Lower leg skin (tissue), 4 donors: ENCODE results near the gene IL1R2. TPM values are rescaled to one million over a fixed set of nuclear protein-coding genes. Genes with fewer than 3 reads are reported as not detected.

Experiments used
- DNase-seq, 2 donors: peaks; one replicate each; pipeline ENCODE4 v3.0.0-alpha.2; 2019; ENCODE audit warnings: low spot score in 2 of 2
- H3K4me3 ChIP-seq: fragments of 200-600 bp; sonication (generic); 2 replicates; pipeline ENCODE4 v1.5.1; 2017; ENCODE audit warnings: mild to moderate bottlenecking, low read depth; ENCODE audit not compliant: poor library complexity, severe bottlenecking
- POLR2A ChIP-seq, 2 donors: fragments of 450-650 bp; IDR thresholded peaks; one replicate each; pipeline ENCODE4 v1.6.1; 2016 to 2017; ENCODE audit warnings: antibody characterized with exemption in 2 of 2, mild to moderate bottlenecking in 1 of 2, moderate library complexity in 1 of 2
- WGBS, 2 donors: methylation state at CpG; one replicate each; pipeline ENCODE4 v1.1.5; 2018; 5-methylcytosine and 5-hydroxymethylcytosine counted together
- intact Hi-C: fragments of 100-400 bp; cut with DNase I; formaldehyde crosslinking; loops from one replicate; pipeline ENCODE4 v1.15.0; 2023; ENCODE audit warnings: low total_unique reads
- total RNA-seq, 4 donors: library from RNA; depleted of rRNA; stranded (reverse); fragments of >200 nt; gene quantifications; one replicate each; pipeline ENCODE4 v1.1.0, GENCODE V29; 2016
- TF ChIP-seq, protein P1 (sequence below), 3 donors: fragments of 450-650 bp; IDR thresholded peaks; one replicate each; pipeline ENCODE4 v1.5.1; 2016; ENCODE audit warnings: antibody characterized with exemption in 3 of 3, mild to moderate bottlenecking in 3 of 3, moderate library complexity in 2 of 3

The IL1R2 gene
- total RNA-seq, 4 donors from 2014 or later = 58.4 to 106 (median 68.7) TPM

DNA sequence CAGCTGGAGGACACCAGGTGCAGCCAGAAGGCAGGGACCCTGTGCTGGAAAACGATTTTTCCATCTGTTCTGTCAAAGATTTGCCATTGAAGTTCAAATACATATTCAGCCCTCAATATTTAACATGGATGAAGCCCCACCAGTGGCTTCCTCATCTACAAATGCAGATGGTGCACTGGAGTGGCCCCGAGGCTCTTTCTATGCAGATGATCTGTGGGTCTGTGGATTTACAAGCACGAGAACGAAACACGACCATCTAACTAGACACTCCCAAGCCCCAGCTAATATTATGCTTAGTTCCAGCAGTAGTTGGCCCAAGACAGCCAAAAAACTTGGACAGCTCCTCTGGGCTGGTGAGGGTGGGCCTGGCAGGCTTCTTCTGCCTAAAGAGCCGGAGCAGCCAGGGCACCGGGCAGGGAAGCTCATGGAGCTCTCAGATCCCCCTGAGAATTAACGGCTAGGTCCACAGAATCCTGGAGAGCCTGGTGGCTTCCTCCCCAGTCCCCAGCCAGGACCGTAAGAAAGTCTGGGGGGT, 9.2 kb upstream of the IL1R2 start:
- intact Hi-C loops = no loop called here
- no peak for DNase-seq
- TF ChIP-seq, protein P1, sequence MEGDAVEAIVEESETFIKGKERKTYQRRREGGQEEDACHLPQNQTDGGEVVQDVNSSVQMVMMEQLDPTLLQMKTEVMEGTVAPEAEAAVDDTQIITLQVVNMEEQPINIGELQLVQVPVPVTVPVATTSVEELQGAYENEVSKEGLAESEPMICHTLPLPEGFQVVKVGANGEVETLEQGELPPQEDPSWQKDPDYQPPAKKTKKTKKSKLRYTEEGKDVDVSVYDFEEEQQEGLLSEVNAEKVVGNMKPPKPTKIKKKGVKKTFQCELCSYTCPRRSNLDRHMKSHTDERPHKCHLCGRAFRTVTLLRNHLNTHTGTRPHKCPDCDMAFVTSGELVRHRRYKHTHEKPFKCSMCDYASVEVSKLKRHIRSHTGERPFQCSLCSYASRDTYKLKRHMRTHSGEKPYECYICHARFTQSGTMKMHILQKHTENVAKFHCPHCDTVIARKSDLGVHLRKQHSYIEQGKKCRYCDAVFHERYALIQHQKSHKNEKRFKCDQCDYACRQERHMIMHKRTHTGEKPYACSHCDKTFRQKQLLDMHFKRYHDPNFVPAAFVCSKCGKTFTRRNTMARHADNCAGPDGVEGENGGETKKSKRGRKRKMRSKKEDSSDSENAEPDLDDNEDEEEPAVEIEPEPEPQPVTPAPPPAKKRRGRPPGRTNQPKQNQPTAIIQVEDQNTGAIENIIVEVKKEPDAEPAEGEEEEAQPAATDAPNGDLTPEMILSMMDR (IDR thresholded peaks at IDR 0.05) = no peak
- no peak for TF ChIP-seq POLR2A (IDR thresholded peaks at IDR 0.05)
- H3K4me3 ChIP-seq = no peak overlapping the region
- 68 to 73% methylated on average over 9 of the region's 9 CpGs for WGBS, 2 donors

DNA sequence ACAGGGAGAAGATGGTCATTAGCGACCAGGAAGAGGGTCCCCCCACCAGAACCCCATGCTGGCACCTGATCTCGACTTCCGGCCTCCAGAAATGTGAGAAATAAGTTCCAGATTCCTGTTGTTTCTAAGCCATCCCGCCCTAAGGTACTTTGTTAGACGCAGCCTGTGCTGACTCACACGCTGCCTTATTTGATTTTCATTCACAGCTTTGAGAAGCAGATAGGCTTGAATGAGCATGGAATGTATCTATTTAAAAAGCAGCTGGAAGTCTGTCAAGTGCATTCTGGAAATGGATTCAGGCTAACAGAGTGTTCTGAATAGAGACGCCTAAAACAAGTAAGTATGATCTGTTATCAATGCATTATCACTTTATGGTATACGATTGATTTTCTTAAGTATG, 8.3 kb upstream of the IL1R2 start:
- 39 to 50% methylated on average over 8 of the region's 8 CpGs for WGBS, 2 donors
- no peak for DNase-seq
- intact Hi-C loops = no loop called here
- no peak overlapping the region for H3K4me3 ChIP-seq
- TF ChIP-seq, protein P1 (IDR thresholded peaks at IDR 0.05) = no peak
- TF ChIP-seq POLR2A (IDR thresholded peaks at IDR 0.05) = no peak

DNA sequence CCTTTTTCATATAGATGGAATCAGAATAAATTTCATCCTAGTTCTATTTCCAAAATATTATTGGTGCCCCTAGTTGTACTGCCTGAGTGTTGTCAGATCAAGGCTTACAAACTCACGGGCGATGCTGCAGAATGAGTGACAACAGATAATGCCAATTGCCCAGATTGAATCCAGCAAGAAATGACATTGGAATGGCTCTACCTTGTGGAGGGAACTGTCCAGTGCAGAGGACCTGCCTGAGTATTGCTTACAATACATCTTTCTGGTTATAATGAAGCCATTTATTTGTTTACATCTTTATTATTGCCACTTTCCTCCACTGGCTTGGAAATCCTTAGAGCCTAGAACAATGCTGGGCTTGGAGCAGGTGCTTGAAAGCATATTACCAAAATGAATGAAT, 7.8 kb upstream of the IL1R2 start:
- no peak overlapping the region for H3K4me3 ChIP-seq
- intact Hi-C loops = no loop called here
- no peak for TF ChIP-seq POLR2A (IDR thresholded peaks at IDR 0.05)
- TF ChIP-seq, protein P1 (IDR thresholded peaks at IDR 0.05) = no peak
- no peak for DNase-seq
- WGBS, 2 donors = 47 to 51% methylated on average over 2 of the region's 2 CpGs

DNA sequence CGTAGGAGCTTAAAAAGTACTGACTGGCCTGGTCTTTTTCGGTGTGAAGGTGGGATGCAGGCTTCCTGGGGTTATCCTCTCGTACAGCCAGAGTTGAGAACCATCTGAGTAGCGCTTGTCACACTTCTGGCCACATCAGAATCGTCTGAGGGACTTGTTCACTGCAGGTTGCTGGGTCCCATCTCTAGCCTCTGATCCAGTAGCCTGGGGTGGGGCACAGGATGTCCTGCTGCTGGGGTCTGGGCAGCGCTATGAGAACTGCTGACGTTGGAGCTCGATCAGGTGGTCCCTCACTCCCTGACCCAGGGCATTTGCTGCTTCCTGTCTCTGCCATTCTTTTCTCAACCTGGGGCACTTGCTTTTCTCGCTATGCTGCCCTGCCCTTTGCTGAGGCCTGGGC, 7.1 kb upstream of the IL1R2 start:
- no peak for DNase-seq
- no peak overlapping the region for H3K4me3 ChIP-seq
- 91 to 92% methylated on average over 9 of the region's 9 CpGs for WGBS, 2 donors
- TF ChIP-seq, protein P1 (IDR thresholded peaks at IDR 0.05) = no peak
- no peak for TF ChIP-seq POLR2A (IDR thresholded peaks at IDR 0.05)
- intact Hi-C loops = no loop called here

DNA sequence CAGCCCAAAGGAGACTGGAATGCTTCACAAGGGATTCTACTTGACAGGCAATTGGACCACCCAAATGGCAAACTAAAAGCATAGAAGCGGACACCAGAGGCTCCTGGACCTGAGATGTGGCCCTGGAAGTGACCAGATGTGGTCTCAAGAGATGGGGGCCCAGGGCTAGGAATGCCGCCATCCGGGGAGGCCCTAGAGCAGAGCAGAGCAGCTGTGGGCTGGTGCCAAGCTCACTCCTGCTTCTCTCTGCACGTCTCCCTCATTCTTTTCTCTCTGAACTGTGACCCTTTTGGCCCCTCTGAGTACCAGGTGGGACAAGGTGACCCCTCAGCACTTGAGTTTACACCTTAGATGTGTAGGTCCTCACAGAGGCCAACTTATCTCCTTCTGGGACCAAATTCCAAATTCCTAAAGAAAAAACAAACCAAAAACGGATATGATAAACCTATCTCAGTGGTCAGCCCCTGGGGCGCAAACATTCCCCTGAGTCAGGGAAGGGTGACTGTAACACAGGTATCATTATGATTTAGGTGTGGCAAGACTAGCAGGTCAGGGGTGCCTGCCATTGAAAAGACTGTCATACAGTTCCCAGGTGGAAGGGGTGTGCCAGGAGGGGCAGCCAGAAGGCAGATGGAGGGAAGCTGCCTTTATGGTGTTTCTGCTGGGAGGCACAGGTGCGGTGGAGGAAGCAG, 6.5 kb upstream of the IL1R2 start:
- H3K4me3 ChIP-seq = no peak overlapping the region
- WGBS, 2 donors = 76 to 83% methylated on average over 7 of the region's 7 CpGs
- no peak for DNase-seq
- TF ChIP-seq, protein P1 (IDR thresholded peaks at IDR 0.05) = no peak
- no peak for TF ChIP-seq POLR2A (IDR thresholded peaks at IDR 0.05)
- intact Hi-C loops = no loop called here

DNA sequence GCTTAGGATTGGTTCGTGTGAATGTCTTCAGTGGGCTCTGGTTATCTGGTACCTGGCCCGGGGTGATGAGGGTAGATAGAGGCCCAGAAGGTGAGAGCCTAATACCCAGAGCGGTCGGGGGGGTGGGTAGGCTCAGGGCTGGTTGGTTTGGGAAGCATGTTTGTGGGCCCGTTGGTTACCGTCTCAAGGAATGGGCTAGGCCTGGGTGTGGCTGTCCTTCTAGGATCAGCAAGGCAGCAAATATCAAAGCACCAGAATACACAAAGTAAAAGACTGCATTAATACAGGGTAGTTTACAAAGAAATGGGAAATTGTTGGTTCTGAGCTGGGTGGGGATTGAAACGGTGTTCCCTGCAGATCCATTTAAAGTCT, 6.0 kb upstream of the IL1R2 start:
- DNase-seq = no peak
- intact Hi-C loops = no loop called here
- no peak overlapping the region for H3K4me3 ChIP-seq
- WGBS, 2 donors = 70 to 72% methylated on average over 7 of the region's 7 CpGs
- TF ChIP-seq, protein P1 (IDR thresholded peaks at IDR 0.05) = no peak
- no peak for TF ChIP-seq POLR2A (IDR thresholded peaks at IDR 0.05)
